Smooth muscle cell (in vitro differentiated cells): ENCODE measurements around the gene POLDIP2. TPM values are rescaled to one million over a fixed set of nuclear protein-coding genes. Genes with fewer than 3 reads are reported as not detected.

Experiments used
- DNase-seq: peaks from one replicate; lab custom pipeline; 2025; ENCODE audit not compliant: unreplicated experiment; lab: John Stamatoyannopoulos, UW
- H2AFZ ChIP-seq: fragments of 200-600 bp; sonication (generic); 2 replicates; pipeline ENCODE4 v1.6.0; 2016; ENCODE audit warnings: antibody characterized with exemption, low read depth, mild to moderate bottlenecking
- H3F3A ChIP-seq: fragments of 200-600 bp; sonication (generic); 2 replicates; pipeline ENCODE4 v1.6.0; 2017; ENCODE audit warnings: antibody characterized with exemption, low read depth
- H3K27ac ChIP-seq: fragments of 200-600 bp; sonication (generic); 2 replicates; pipeline ENCODE4 v1.5.1; 2016; ENCODE audit warnings: low read depth, mild to moderate bottlenecking
- H3K27me3 ChIP-seq: fragments of 200-600 bp; sonication (generic); 2 replicates; pipeline ENCODE4 v1.6.1; 2016; ENCODE audit warnings: low read depth, mild to moderate bottlenecking
- H3K36me3 ChIP-seq: fragments of 200-600 bp; sonication (generic); 2 replicates; pipeline ENCODE4 v1.5.1; 2016; ENCODE audit warnings: low read depth
- H3K4me1 ChIP-seq: fragments of 200-600 bp; sonication (generic); 2 replicates; pipeline ENCODE4 v1.5.1; 2016; ENCODE audit warnings: low read depth
- H3K4me2 ChIP-seq: fragments of 200-600 bp; sonication (generic); 2 replicates; pipeline ENCODE4 v1.6.0; 2016; ENCODE audit warnings: mild to moderate bottlenecking
- H3K4me3 ChIP-seq: fragments of 200-600 bp; sonication (generic); 2 replicates; pipeline ENCODE4 v1.5.1; 2016; ENCODE audit warnings: mild to moderate bottlenecking
- H3K79me2 ChIP-seq: fragments of 200-600 bp; sonication (generic); 2 replicates; pipeline ENCODE4 v1.6.0; 2016; ENCODE audit warnings: low read depth, mild to moderate bottlenecking
- H3K9ac ChIP-seq: fragments of 200-600 bp; sonication (generic); 2 replicates; pipeline ENCODE4 v1.6.0; 2016; ENCODE audit warnings: low read depth
- H3K9me3 ChIP-seq: fragments of 200-600 bp; sonication (generic); replicated peaks from 2 replicates; pipeline ENCODE4 v1.5.1; 2016; ENCODE audit warnings: low read depth
- H4K20me1 ChIP-seq: fragments of 200-600 bp; sonication (generic); 2 replicates; pipeline ENCODE4 v1.6.0; 2016; ENCODE audit warnings: low read depth
- CTCF ChIP-seq: fragments of 200-600 bp; sonication (generic); IDR thresholded peaks from 2 replicates; pipeline ENCODE4 v1.5.1; 2017; ENCODE audit warnings: borderline replicate concordance, mild to moderate bottlenecking, antibody characterized with exemption; ENCODE audit not compliant: insufficient read depth, poor library complexity, severe bottlenecking
- WGBS: methylation state at CpG from one replicate; pipeline ENCODE4 v1.1.7; 2016; ENCODE audit warnings: low lambda C conversion rate; 5-methylcytosine and 5-hydroxymethylcytosine counted together
- microRNA-seq: library from miRNA; unstranded; fragments of <30 nt; microRNA quantifications from one replicate; pipeline ENCODE4, GENCODE V29; 2016; ENCODE audit warnings: borderline number of aligned reads
- polyA plus RNA-seq: library from polyadenylated mRNA; unstranded; fragments of >200 nt; fragmentation: Nextera tagmentation; extraction: Ambion mirVana; gene quantifications from 2 replicates; pipeline ENCODE4 v1.2.1, GENCODE V29; 2016
- total RNA-seq: library from RNA; depleted of rRNA; stranded (reverse); fragments of >200 nt; gene quantifications from 2 replicates; pipeline ENCODE4 v1.2.3, GENCODE V29; 2014

The POLDIP2 gene
- total and polyA plus RNA-seq, 2 experiments from 2014 or later = 52.6 to 83.2 TPM

- Histone ChIP-seq H4K20me1 (no peaks in the 10 kb centered on the region), H3K79me2 (no peaks in the 10 kb centered on the region), H2AFZ (no peak overlapping the region)
These were observed 50.3 kb downstream of the POLDIP2 start for GRCh38 chr17:28306954-28307401.

GRCh38 chr17:28298449-28298848, 58.9 kb downstream of the POLDIP2 start:
- Histone ChIP-seq H3K4me3 (no peak overlapping the region), H3K9me3 (no peaks in the 10 kb centered on the region), H3K4me2 (no peak overlapping the region), H4K20me1 (no peaks in the 10 kb centered on the region), H3K79me2 (no peaks in the 10 kb centered on the region), H3K4me1 (no peaks in the 10 kb centered on the region), H3K27ac (no peak overlapping the region), H3K27me3 (no peaks in the 10 kb centered on the region), H3K36me3 (no peaks in the 10 kb centered on the region), H3K9ac (no peak overlapping the region), H3F3A (no peaks in the 10 kb centered on the region), H2AFZ (no peak overlapping the region)
- WGBS = 93% methylated on average over 3 of the region's 3 CpGs
- no peak for DNase-seq
- no peak for TF ChIP-seq CTCF

More at GRCh38 chr17:28306954-28307401, 50.3 kb downstream of the POLDIP2 start:
- Histone ChIP-seq H3K4me1 (no peaks in the 10 kb centered on the region), H3K27me3 (no peaks in the 10 kb centered on the region), H3K9me3 (no peaks in the 10 kb centered on the region), H3F3A (no peaks in the 10 kb centered on the region), H3K4me3 (no peak overlapping the region), H3K4me2 (no peak overlapping the region), H3K27ac (no peak overlapping the region), H3K36me3 (no peaks in the 10 kb centered on the region), H3K9ac (no peak overlapping the region)
- no peak for DNase-seq
- WGBS = 85% methylated on average over 36 of the region's 38 CpGs
- TF ChIP-seq CTCF = no peak

Small RNA genes within 50 kb of the gene (microRNA-seq; reads per million reads assigned to microRNA genes)
- 1.8 reads per million for gene MIR4723

Other genes starting within 250 kb of the POLDIP2 start
- gene TMEM97, start 38.3 kb downstream of the POLDIP2 start, total RNA-seq = 11.2 and 12.1 TPM in 2 replicates
- gene TMEM97, start 38.3 kb downstream of the POLDIP2 start, polyA plus RNA-seq = 15.8 and 17.2 TPM in 2 replicates
- 49.8 and 102 TPM in 2 replicates for gene IFT20, start 22.1 kb downstream of the POLDIP2 start, total RNA-seq
- 83.8 and 88.9 TPM in 2 replicates for gene IFT20, start 22.1 kb downstream of the POLDIP2 start, polyA plus RNA-seq
- gene TNFAIP1, start 21.8 kb downstream of the POLDIP2 start, total RNA-seq = 81.0 and 89.9 TPM in 2 replicates
- gene TNFAIP1, start 21.8 kb downstream of the POLDIP2 start, polyA plus RNA-seq = 75.0 and 82.4 TPM in 2 replicates
- not detected in 2 replicates for gene SEBOX, start 7.7 kb upstream of the POLDIP2 start, total RNA-seq
- not detected in 2 replicates for gene SEBOX, start 7.7 kb upstream of the POLDIP2 start, polyA plus RNA-seq
- gene VTN, start 12.8 kb upstream of the POLDIP2 start, total RNA-seq = 60.3 and 90.5 TPM in 2 replicates
- gene VTN, start 12.8 kb upstream of the POLDIP2 start, polyA plus RNA-seq = 71.2 and 90.3 TPM in 2 replicates
- 8.2 and 13.4 TPM in 2 replicates for gene SARM1, start 14.2 kb upstream of the POLDIP2 start, total RNA-seq
- 8.3 and 8.7 TPM in 2 replicates for gene SARM1, start 14.2 kb upstream of the POLDIP2 start, polyA plus RNA-seq
- gene SLC46A1, start 48.7 kb upstream of the POLDIP2 start, total RNA-seq = 5.1 and 20.9 TPM in 2 replicates
- 7.0 and 10.3 TPM in 2 replicates for gene SLC46A1, start 48.7 kb upstream of the POLDIP2 start, polyA plus RNA-seq
- gene SLC13A2, start 116.1 kb upstream of the POLDIP2 start, total RNA-seq = not detected in 2 replicates
- not detected in 2 replicates for gene SLC13A2, start 116.1 kb upstream of the POLDIP2 start, polyA plus RNA-seq
- gene FOXN1, start 148.8 kb upstream of the POLDIP2 start, total RNA-seq = 0.36 TPM in 1 of 2 replicates, not detected in the other
- gene FOXN1, start 148.8 kb upstream of the POLDIP2 start, polyA plus RNA-seq = not detected in 2 replicates
- gene UNC119, start 195.1 kb upstream of the POLDIP2 start, total RNA-seq = 46.9 and 48.3 TPM in 2 replicates
- 35.9 and 40.2 TPM in 2 replicates for gene UNC119, start 195.1 kb upstream of the POLDIP2 start, polyA plus RNA-seq
- 27.4 and 61.3 TPM in 2 replicates for gene PIGS, start 214.0 kb upstream of the POLDIP2 start, total RNA-seq
- gene PIGS, start 214.0 kb upstream of the POLDIP2 start, polyA plus RNA-seq = 69.2 and 75.4 TPM in 2 replicates
- 72.6 and 106 TPM in 2 replicates for gene ALDOC, start 219.4 kb upstream of the POLDIP2 start, total RNA-seq
- gene ALDOC, start 219.4 kb upstream of the POLDIP2 start, polyA plus RNA-seq = 61.7 and 71.5 TPM in 2 replicates
- gene SPAG5, start 241.5 kb upstream of the POLDIP2 start, total RNA-seq = 13.9 and 21.3 TPM in 2 replicates
- gene SPAG5, start 241.5 kb upstream of the POLDIP2 start, polyA plus RNA-seq = 19.8 and 23.7 TPM in 2 replicates